ENCODE results near the gene NT5C2. TPM values are rescaled to one million over a fixed set of nuclear protein-coding genes. Genes with fewer than 3 reads are reported as not detected.

The NT5C2 gene
- polyA plus RNA-seq, 1 of the 3 experiments (the other 2 are of a cell fraction): 29.6 TPM

- Histone ChIP-seq H3K9me3 (no peaks in the 10 kb centered on the region), H3K4me2 (no peak overlapping the region), H3F3A (replicated peaks; ENCODE audit: insufficient read depth) (peaks cover 3% of the 10 kb centered on the region), H3K36me3 (replicated peaks in 1 of 2; ENCODE audit: control insufficient read depth in 1 of 2, insufficient read depth in 2 of 2, low read length in 1 of 2) (no peaks in the 10 kb centered on the region), H3K27me3 (ENCODE audit: insufficient read depth) (no peaks in the 10 kb centered on the region), H3K4me3 (ENCODE audit: low read depth in 2 of 2, low read length in 1 of 2) (no peak overlapping the region), H3K27ac (ENCODE audit: low read depth in 2 of 2, low read length in 1 of 2) (no peak overlapping the region), H3K9ac (no peak overlapping the region), H3K4me1 (ENCODE audit: control insufficient read depth in 1 of 2, insufficient read depth in 2 of 2, low read depth in 1 of 2, low read length in 1 of 2) (peaks cover 4 to 7% of the 10 kb centered on the region in 2 experiments; a peak in 2 of 4 replicates), H3K9me2 (no peaks in the 10 kb centered on the region), H2AFZ (ENCODE audit: low read depth) (no peak overlapping the region), H3K79me2 (ENCODE audit: insufficient read depth) (no peaks in the 10 kb centered on the region), H4K20me1 (ENCODE audit: insufficient read depth) (no peaks in the 10 kb centered on the region)
- no peak for TF ChIP-seq POLR2AphosphoS5 (IDR thresholded peaks at IDR 0.05; ENCODE audit: low read depth, low read length)
- no peak for TF ChIP-seq JUND (IDR thresholded peaks at IDR 0.05)
- no peak for TF ChIP-seq RCOR1 (IDR thresholded peaks at IDR 0.05; ENCODE audit: low read length)
- TF ChIP-seq YY1 (IDR thresholded peaks at IDR 0.05; ENCODE audit: low read depth): no peak
- TF ChIP-seq PBX3 (IDR thresholded peaks at IDR 0.05): no peak
- TF ChIP-seq MEF2A (IDR thresholded peaks at IDR 0.05; ENCODE audit: borderline replicate concordance, low read depth): no peak
- no peak for TF ChIP-seq ZBTB33 (IDR thresholded peaks at IDR 0.05; ENCODE audit: borderline replicate concordance, low read depth)
- no peak for TF ChIP-seq TAF1 (IDR thresholded peaks at IDR 0.05; ENCODE audit: borderline replicate concordance, low read depth, low read length)
- no peak for TF ChIP-seq MXI1 (IDR thresholded peaks at IDR 0.05; ENCODE audit: low read depth, low read length)
- TF ChIP-seq SIN3A (IDR thresholded peaks at IDR 0.05; ENCODE audit: borderline replicate concordance, low read depth, low read length): no peak
- TF ChIP-seq ELF1 (IDR thresholded peaks at IDR 0.05): no peak
- TF ChIP-seq RFX5 (IDR thresholded peaks at IDR 0.05; ENCODE audit: low read length): no peak
- TF ChIP-seq RAD21 (IDR thresholded peaks at IDR 0.05; ENCODE audit: low read length): no peak
- no peak for TF ChIP-seq NRF1 (IDR thresholded peaks at IDR 0.05; ENCODE audit: low read depth, low read length)
- TF ChIP-seq USF2 (IDR thresholded peaks at IDR 0.05; ENCODE audit: borderline replicate concordance, low read depth, low read length): no peak
- no peak for TF ChIP-seq EZH2phosphoT487 (IDR thresholded peaks at IDR 0.05; ENCODE audit: borderline replicate concordance, low read depth)
- no peak for TF ChIP-seq REST (IDR thresholded peaks at IDR 0.05; ENCODE audit: low read depth, low read length)
- ChIA-PET CTCF (no interaction called here), POLR2A (no interaction called here)
- WGBS (ENCODE audit: low lambda C conversion rate): 88% methylated on average over 8 of the region's 8 CpGs
- DNase-seq: no peak
Measured at GRCh38 chr10:103198648-103199047, 5.6 kb upstream of the NT5C2 start.

Data from SK-N-SH (cell line).